WTC11 (cell line): ENCODE measurements around the gene CYP2R1. TPM values are rescaled to one million over a fixed set of nuclear protein-coding genes. Genes with fewer than 3 reads are reported as not detected.

Experiments used
- ATAC-seq: fragments of 200-7000 bp; cut with Tn5 transposase; 2 replicates; pipeline ENCODE4 v1.10.0; 2021; ENCODE audit warnings: mild to moderate bottlenecking, moderate library complexity
- CTCF ChIA-PET: fragments of 300-600 bp; sonication (Branson Sonifier 250); formaldehyde crosslinking; loops from one replicate; lab custom pipeline; 2021; ENCODE audit warnings: antibody characterized with exemption; lab: Charles Lee
- POLR2A ChIA-PET: fragments of 350-600 bp; sonication (Branson Sonifier 250); formaldehyde crosslinking; loops from one replicate; lab custom pipeline; 2021; ENCODE audit warnings: antibody characterized with exemption; lab: Charles Lee
- DNase-seq: peaks from one replicate; pipeline ENCODE4 v3.0.0; 2021; ENCODE audit warnings: low spot score
- H3K27ac Mint-ChIP-seq: 2 replicates; pipeline ENCODE4 v1.8.0; 2021; ENCODE audit warnings: mixed read lengths
- H3K27me3 Mint-ChIP-seq: 2 replicates; pipeline ENCODE4 v1.8.0; 2021; ENCODE audit warnings: low read depth, mild to moderate bottlenecking, moderate library complexity, mixed read lengths
- H3K36me3 Mint-ChIP-seq: 2 replicates; pipeline ENCODE4 v1.8.0; 2021; ENCODE audit warnings: mixed read lengths
- H3K4me1 Mint-ChIP-seq: 2 replicates; pipeline ENCODE4 v1.8.0; 2022; ENCODE audit warnings: mixed read lengths
- H3K4me3 Mint-ChIP-seq: 2 replicates; pipeline ENCODE4 v1.8.0; 2021; ENCODE audit warnings: mild to moderate bottlenecking, moderate library complexity, mixed read lengths
- H3K9me3 Mint-ChIP-seq: 2 replicates; pipeline ENCODE4 v1.8.0; 2021; ENCODE audit warnings: mixed read lengths
- FOXP1 ChIP-seq: sonication (generic); formaldehyde crosslinking; IDR thresholded peaks from 2 replicates; pipeline ENCODE4 v1.8.0; 2022; ENCODE audit warnings: missing genetic modification reagents, mild to moderate bottlenecking, moderate library complexity, borderline replicate concordance
- GABPB1 ChIP-seq: sonication (generic); formaldehyde crosslinking; IDR thresholded peaks from 2 replicates; pipeline ENCODE4 v1.8.1; 2023; ENCODE audit warnings: mild to moderate bottlenecking, missing genetic modification reagents
- GRHL2 ChIP-seq: fragments of 250-450 bp; sonication (Bioruptor Pico); IDR thresholded peaks from 2 replicates; pipeline ENCODE4 v1.8.0; 2022; ENCODE audit warnings: mild to moderate bottlenecking, moderate library complexity; ENCODE audit not compliant: insufficient replicate concordance, severe bottlenecking
- IRF2 ChIP-seq: sonication (generic); formaldehyde crosslinking; IDR thresholded peaks from 2 replicates; pipeline ENCODE4 v1.8.0; 2022; ENCODE audit warnings: low read depth, missing genetic modification reagents, borderline replicate concordance
- NR1H2 ChIP-seq: sonication (generic); formaldehyde crosslinking; IDR thresholded peaks from 2 replicates; pipeline ENCODE4 v1.9.0; 2021; ENCODE audit warnings: mild to moderate bottlenecking, moderate library complexity, missing genetic modification reagents
- SMAD4 ChIP-seq: sonication (generic); formaldehyde crosslinking; IDR thresholded peaks from 2 replicates; pipeline ENCODE4 v1.8.0; 2022; ENCODE audit warnings: mild to moderate bottlenecking, missing genetic modification reagents
- SP1 ChIP-seq: sonication (generic); formaldehyde crosslinking; conservative IDR thresholded peaks from 2 replicates; pipeline ENCODE4 v1.8.1; 2022; ENCODE audit warnings: missing genetic modification reagents
- ZNF138 ChIP-seq: sonication (generic); formaldehyde crosslinking; conservative IDR thresholded peaks from 2 replicates; pipeline ENCODE4 v1.8.1; 2022; ENCODE audit warnings: mild to moderate bottlenecking, moderate library complexity, missing genetic modification reagents
- ZNF396 ChIP-seq: fragments of 250-450 bp; sonication (Bioruptor Pico); IDR thresholded peaks from 2 replicates; pipeline ENCODE4 v1.8.0; 2021; ENCODE audit warnings: mild to moderate bottlenecking, moderate library complexity, borderline replicate concordance
- total RNA-seq: library from RNA; stranded (reverse); gene quantifications from 3 replicates; pipeline ENCODE4 v1.2.3, GENCODE V29; 2021
- TF ChIP-seq, protein P1 (sequence below): sonication (generic); formaldehyde crosslinking; IDR thresholded peaks from 2 replicates; pipeline ENCODE4 v1.8.0; 2022; ENCODE audit warnings: mild to moderate bottlenecking, missing genetic modification reagents
- TF ChIP-seq, protein P2 (sequence below): sonication (generic); formaldehyde crosslinking; IDR thresholded peaks from 2 replicates; pipeline ENCODE4 v1.8.0; 2022; ENCODE audit warnings: mild to moderate bottlenecking, missing genetic modification reagents
- TF ChIP-seq, protein P3 (sequence below): sonication (generic); formaldehyde crosslinking; IDR thresholded peaks from 2 replicates; pipeline ENCODE4 v1.8.1; 2023; ENCODE audit warnings: mild to moderate bottlenecking, moderate library complexity, missing genetic modification reagents
- TF ChIP-seq, protein P4 (sequence below): sonication (generic); formaldehyde crosslinking; conservative IDR thresholded peaks from 2 replicates; pipeline ENCODE4 v1.8.1; 2023; ENCODE audit warnings: mild to moderate bottlenecking, low read depth, missing genetic modification reagents, moderate library complexity
- TF ChIP-seq, protein P5 (sequence below): sonication (generic); formaldehyde crosslinking; IDR thresholded peaks from 2 replicates; pipeline ENCODE4 v1.8.1; 2022; ENCODE audit warnings: mild to moderate bottlenecking, missing genetic modification reagents, moderate library complexity, borderline replicate concordance

The CYP2R1 gene
- total RNA-seq, 1 experiment from 2014 or later = 14.9 TPM

DNA sequence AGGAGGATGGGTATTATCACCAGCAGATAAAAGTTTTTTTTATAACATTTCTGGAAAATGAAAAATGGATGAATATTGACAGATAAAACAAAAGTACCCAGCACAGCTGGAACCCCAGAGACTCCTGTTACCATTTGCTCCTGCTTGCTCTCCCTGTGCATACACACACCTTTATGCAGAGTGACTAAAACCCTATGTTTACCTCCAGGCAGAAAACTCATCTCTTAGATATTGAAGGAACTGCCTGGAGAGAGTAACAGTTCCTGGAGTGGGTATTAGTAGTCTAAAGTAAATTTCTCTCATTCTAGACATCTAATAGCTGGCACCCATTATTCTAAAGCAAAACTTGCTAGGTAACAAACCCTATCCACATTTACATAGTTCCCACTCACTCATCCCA lies 38.0 kb downstream of the CYP2R1 start:
- H3K36me3 Mint-ChIP-seq = no peaks in the 10 kb centered on the region
- H3K27ac Mint-ChIP-seq = no peak overlapping the region
- POLR2A ChIA-PET = no interaction called here
- H3K4me3 Mint-ChIP-seq = no peak overlapping the region
- no peaks in the 10 kb centered on the region for H3K4me1 Mint-ChIP-seq
- DNase-seq = no peak
- H3K9me3 Mint-ChIP-seq = no peaks in the 10 kb centered on the region
- CTCF ChIA-PET = interaction anchor here (1.1 kb wide), 1 partner anchor 54 kb away, joined by 3 read pairs; no protein-coding TSS in a partner anchor
- no peak for TF ChIP-seq NR1H2 (CRISPR knock-in tag)
- TF ChIP-seq ZNF138 = no peak
- TF ChIP-seq, protein P1, sequence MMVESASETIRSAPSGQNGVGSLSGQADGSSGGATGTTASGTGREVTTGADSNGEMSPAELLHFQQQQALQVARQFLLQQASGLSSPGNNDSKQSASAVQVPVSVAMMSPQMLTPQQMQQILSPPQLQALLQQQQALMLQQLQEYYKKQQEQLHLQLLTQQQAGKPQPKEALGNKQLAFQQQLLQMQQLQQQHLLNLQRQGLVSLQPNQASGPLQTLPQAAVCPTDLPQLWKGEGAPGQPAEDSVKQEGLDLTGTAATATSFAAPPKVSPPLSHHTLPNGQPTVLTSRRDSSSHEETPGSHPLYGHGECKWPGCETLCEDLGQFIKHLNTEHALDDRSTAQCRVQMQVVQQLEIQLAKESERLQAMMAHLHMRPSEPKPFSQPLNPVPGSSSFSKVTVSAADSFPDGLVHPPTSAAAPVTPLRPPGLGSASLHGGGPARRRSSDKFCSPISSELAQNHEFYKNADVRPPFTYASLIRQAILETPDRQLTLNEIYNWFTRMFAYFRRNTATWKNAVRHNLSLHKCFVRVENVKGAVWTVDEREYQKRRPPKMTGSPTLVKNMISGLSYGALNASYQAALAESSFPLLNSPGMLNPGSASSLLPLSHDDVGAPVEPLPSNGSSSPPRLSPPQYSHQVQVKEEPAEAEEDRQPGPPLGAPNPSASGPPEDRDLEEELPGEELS (CRISPR knock-in tag) = no peak
- no peak for TF ChIP-seq SMAD4 (CRISPR knock-in tag)
- TF ChIP-seq, protein P2, sequence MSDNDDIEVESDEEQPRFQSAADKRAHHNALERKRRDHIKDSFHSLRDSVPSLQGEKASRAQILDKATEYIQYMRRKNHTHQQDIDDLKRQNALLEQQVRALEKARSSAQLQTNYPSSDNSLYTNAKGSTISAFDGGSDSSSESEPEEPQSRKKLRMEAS = no peak
- TF ChIP-seq SP1 (CRISPR knock-in tag) = no peak
- TF ChIP-seq, protein P3, sequence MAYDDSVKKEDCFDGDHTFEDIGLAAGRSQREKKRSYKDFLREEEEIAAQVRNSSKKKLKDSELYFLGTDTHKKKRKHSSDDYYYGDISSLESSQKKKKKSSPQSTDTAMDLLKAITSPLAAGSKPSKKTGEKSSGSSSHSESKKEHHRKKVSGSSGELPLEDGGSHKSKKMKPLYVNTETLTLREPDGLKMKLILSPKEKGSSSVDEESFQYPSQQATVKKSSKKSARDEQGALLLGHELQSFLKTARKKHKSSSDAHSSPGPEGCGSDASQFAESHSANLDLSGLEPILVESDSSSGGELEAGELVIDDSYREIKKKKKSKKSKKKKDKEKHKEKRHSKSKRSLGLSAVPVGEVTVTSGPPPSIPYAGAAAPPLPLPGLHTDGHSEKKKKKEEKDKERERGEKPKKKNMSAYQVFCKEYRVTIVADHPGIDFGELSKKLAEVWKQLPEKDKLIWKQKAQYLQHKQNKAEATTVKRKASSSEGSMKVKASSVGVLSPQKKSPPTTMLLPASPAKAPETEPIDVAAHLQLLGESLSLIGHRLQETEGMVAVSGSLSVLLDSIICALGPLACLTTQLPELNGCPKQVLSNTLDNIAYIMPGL (CRISPR knock-in tag) = no peak
- TF ChIP-seq, protein P4, sequence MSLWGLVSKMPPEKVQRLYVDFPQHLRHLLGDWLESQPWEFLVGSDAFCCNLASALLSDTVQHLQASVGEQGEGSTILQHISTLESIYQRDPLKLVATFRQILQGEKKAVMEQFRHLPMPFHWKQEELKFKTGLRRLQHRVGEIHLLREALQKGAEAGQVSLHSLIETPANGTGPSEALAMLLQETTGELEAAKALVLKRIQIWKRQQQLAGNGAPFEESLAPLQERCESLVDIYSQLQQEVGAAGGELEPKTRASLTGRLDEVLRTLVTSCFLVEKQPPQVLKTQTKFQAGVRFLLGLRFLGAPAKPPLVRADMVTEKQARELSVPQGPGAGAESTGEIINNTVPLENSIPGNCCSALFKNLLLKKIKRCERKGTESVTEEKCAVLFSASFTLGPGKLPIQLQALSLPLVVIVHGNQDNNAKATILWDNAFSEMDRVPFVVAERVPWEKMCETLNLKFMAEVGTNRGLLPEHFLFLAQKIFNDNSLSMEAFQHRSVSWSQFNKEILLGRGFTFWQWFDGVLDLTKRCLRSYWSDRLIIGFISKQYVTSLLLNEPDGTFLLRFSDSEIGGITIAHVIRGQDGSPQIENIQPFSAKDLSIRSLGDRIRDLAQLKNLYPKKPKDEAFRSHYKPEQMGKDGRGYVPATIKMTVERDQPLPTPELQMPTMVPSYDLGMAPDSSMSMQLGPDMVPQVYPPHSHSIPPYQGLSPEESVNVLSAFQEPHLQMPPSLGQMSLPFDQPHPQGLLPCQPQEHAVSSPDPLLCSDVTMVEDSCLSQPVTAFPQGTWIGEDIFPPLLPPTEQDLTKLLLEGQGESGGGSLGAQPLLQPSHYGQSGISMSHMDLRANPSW (CRISPR knock-in tag) = no peak
- TF ChIP-seq GRHL2 (CRISPR knock-in tag) = no peak
- TF ChIP-seq, protein P5, sequence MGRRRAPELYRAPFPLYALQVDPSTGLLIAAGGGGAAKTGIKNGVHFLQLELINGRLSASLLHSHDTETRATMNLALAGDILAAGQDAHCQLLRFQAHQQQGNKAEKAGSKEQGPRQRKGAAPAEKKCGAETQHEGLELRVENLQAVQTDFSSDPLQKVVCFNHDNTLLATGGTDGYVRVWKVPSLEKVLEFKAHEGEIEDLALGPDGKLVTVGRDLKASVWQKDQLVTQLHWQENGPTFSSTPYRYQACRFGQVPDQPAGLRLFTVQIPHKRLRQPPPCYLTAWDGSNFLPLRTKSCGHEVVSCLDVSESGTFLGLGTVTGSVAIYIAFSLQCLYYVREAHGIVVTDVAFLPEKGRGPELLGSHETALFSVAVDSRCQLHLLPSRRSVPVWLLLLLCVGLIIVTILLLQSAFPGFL (CRISPR knock-in tag) = no peak
- TF ChIP-seq IRF2 (CRISPR knock-in tag) = no peak
- TF ChIP-seq, all 79 proteins: peak for 0
- no peak for ATAC-seq
- H3K27me3 Mint-ChIP-seq = no peaks in the 10 kb centered on the region

DNA sequence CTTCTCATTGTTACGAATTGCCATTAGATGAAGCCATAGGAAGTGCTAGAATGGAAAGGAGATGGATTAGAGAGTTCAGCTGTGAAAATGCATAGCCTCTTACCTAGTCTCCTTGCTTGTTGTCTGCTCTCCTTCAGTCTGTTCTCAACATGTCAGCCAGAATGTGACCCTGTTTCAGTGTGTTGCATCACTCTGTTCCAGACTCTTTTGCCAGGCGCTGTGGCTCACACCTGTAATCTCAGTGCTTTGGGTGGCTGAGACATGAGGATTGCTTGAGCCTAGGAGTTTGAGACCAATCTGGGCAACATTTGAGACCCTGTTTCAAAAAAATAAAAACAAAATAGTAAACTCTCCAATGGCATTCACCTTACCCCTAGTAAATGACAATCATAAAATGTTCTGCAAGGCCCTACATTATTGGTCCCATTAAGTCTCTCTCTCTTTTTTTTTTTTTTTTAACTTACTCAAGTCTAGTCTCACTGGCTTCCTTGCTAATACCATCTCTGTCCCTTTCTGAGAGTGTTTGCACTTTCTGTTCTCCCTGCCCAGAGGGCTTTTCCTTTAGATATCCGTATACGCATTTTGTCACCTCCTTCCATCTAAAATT lies 39.4 kb downstream of the CYP2R1 start:
- H3K4me1 Mint-ChIP-seq = no peaks in the 10 kb centered on the region
- no peaks in the 10 kb centered on the region for H3K36me3 Mint-ChIP-seq
- no peak overlapping the region for H3K27ac Mint-ChIP-seq
- POLR2A ChIA-PET = no interaction called here
- no peaks in the 10 kb centered on the region for H3K27me3 Mint-ChIP-seq
- DNase-seq (no peak), ATAC-seq (no peak)
- CTCF ChIA-PET = interaction anchor here (2.2 kb wide), 1 partner anchor 55 kb away, joined by 11 read pairs; no protein-coding TSS in a partner anchor
- TF ChIP-seq ZNF396 (CRISPR knock-in tag) (0 out of 2 replicates have a peak, but pooled peaks have one; percentile 28), FOXP1 (CRISPR knock-in tag) (no peak), GABPB1 (CRISPR knock-in tag) (peak; percentile 92)
- TF ChIP-seq, protein P2 = peak; percentile 56; the same call in 1 of the 2 replicates
- H3K4me3 Mint-ChIP-seq = no peak overlapping the region
- H3K9me3 Mint-ChIP-seq = no peaks in the 10 kb centered on the region
